Small intestine (tissue), 7 donors: Measurements from ENCODE around the gene CPXM1. TPM values are rescaled to one million over a fixed set of nuclear protein-coding genes. Genes with fewer than 3 reads are reported as not detected.

Experiments used
- DNase-seq, 2 donors: peaks; one replicate each; pipeline versions ENCODE4 v3.0.0 to v3.0.0-alpha.2; 2013
- FAIRE-seq: peaks from 2 replicates; lab custom pipeline; 2012; peaks lifted over from hg19 to GRCh38; lab: Jason Lieb, UNC
- H3K27ac ChIP-seq, 3 donors: one replicate each; pipeline ENCODE4 v1.5.1; 2013; ENCODE audit warnings: low read length in 2 of 3, mild to moderate bottlenecking in 2 of 3, control low read depth in 1 of 3, inconsistent platforms in 1 of 3, low read depth in 1 of 3, moderate library complexity in 1 of 3
- H3K27me3 ChIP-seq, 3 donors: one replicate each; pipeline ENCODE4 v1.6.1; 2013; ENCODE audit warnings: low read length in 3 of 3, inconsistent platforms in 1 of 3; ENCODE audit not compliant: control insufficient read depth in 3 of 3, insufficient read depth in 3 of 3
- H3K36me3 ChIP-seq, 3 donors: one replicate each; pipeline ENCODE4 v1.6.1; 2013; ENCODE audit warnings: low read length in 3 of 3, inconsistent platforms in 1 of 3, low read depth in 1 of 3, mild to moderate bottlenecking in 1 of 3, moderate library complexity in 1 of 3; ENCODE audit not compliant: control insufficient read depth in 3 of 3, insufficient read depth in 2 of 3
- H3K4me1 ChIP-seq, 3 donors: one replicate each; pipeline ENCODE4 v1.6.1; 2013; ENCODE audit warnings: low read length in 2 of 3, inconsistent platforms in 1 of 3, low read depth in 1 of 3, mild to moderate bottlenecking in 1 of 3, moderate library complexity in 1 of 3; ENCODE audit not compliant: control insufficient read depth in 3 of 3, insufficient read depth in 2 of 3
- H3K4me3 ChIP-seq, 3 donors: one replicate each; pipeline ENCODE4 v1.5.1; 2013; ENCODE audit warnings: low read length in 3 of 3, control low read depth in 1 of 3, inconsistent platforms in 1 of 3, low read depth in 1 of 3, mild to moderate bottlenecking in 1 of 3, moderate library complexity in 1 of 3
- H3K9me3 ChIP-seq, 2 donors: one replicate each; pipeline ENCODE4 v1.6.1; 2013; ENCODE audit warnings: low read depth in 1 of 2, low read length in 1 of 2; ENCODE audit not compliant: control insufficient read depth in 2 of 2, insufficient read depth in 1 of 2
- WGBS, 3 donors: extraction: QIAGEN DNeasy Blood & Tissue Kit; methylation state at CpG; one replicate each; pipeline ENCODE4 v1.1.7; 2013; 5-methylcytosine and 5-hydroxymethylcytosine counted together
- polyA plus RNA-seq, 4 donors: library from polyadenylated mRNA; stranded (reverse) in 3 of 4; unstranded in 1 of 4; fragments of 200-250 nt in 3 of 4; fragments of 120-200 nt in 1 of 4; gene quantifications; one replicate each; pipeline versions ENCODE4 v1.2.1 to v1.2.3, GENCODE V29; 2013
- donor health status: healthy with polysubstance abuse.
- donor health status: control.
- donor health status: control.
- donor health status: Bipolar disorder and iron deficiency.
- donor health status: healthy.

Gene CPXM1
- polyA plus RNA-seq, 4 donors = 0.54 to 13.9 (median 1.8) TPM; not detected in 1

GRCh38 chr20:2817891-2818595, 17.6 kb upstream of the CPXM1 start:
- FAIRE-seq (no peak), DNase-seq (no peak)
- no peaks in the 10 kb centered on the region for H3K4me1 ChIP-seq
- no peak overlapping the region for H3K4me3 ChIP-seq
- H3K27me3 ChIP-seq = peaks cover 6 to 37% (median 12%) of the 10 kb centered on the region in 3 donors
- H3K9me3 ChIP-seq = no peaks in the 10 kb centered on the region
- no peaks in the 10 kb centered on the region for H3K36me3 ChIP-seq
- WGBS, 3 donors = 73 to 86% (median 78%) methylated on average over 7 of the region's 7 CpGs
- H3K27ac ChIP-seq = no peak overlapping the region

- peak overlapping the region in 1 of 3 donors; percentile 4 for H3K27ac ChIP-seq
- WGBS, 3 donors = 93 to 97% (median 93%) methylated on average over 2 of the region's 2 CpGs
- no peaks in the 10 kb centered on the region for H3K36me3 ChIP-seq
- no peaks in the 10 kb centered on the region for H3K4me1 ChIP-seq
- no peaks in the 10 kb centered on the region for H3K9me3 ChIP-seq
- H3K27me3 ChIP-seq = peaks cover 6 to 37% (median 12%) of the 10 kb centered on the region in 3 donors
- H3K4me3 ChIP-seq = no peak overlapping the region
- no peak for DNase-seq
- no peak for FAIRE-seq
These were observed 16.9 kb upstream of the CPXM1 start for GRCh38 chr20:2817341-2817726.

DNA sequence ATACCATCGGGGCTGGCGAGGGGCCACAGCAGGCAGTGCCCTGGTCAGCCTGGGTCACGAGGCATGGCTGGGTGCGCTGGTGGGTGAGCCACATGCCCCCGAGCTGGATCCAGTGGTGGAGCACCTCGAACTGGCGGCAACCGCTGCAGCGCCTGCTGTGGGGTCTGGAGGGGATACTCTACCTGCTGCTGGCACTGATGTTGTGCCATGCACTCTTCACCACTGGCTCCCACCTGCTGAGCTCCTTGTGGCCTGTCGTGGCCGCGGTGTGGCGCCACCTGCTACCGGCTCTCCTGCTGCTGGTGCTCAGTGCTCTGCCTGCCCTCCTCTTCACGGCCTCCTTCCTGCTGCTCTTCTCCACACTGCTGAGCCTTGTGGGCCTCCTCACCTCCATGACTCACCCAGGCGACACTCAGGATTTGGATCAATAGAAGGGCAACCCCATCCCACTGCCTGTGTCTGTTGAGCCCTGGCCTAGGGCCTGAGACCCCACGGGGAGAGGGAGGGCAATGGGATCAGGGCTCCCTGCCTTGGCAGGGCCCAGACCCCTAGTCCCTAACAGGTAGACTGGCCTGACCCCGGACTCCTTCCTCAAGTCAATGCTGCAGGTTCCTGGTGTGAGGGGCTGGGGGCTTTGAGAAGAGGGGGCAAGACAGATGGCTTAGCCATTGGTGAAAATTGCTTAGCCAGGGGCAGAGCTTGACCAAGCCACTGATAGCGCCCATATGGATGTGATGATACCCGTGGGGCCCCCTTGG, 16.3 kb upstream of the CPXM1 start:
- Histone ChIP-seq H3K4me3 (no peak overlapping the region), H3K9me3 (no peaks in the 10 kb centered on the region), H3K36me3 (no peaks in the 10 kb centered on the region), H3K27ac (no peak overlapping the region), H3K27me3 (peaks cover 6 to 32% (median 9%) of the 10 kb centered on the region in 3 donors), H3K4me1 (no peaks in the 10 kb centered on the region)
- no peak for FAIRE-seq
- 74 to 80% (median 78%) methylated on average over 17 to 20 of the region's 20 CpGs for WGBS, 3 donors
- no peak for DNase-seq

DNA sequence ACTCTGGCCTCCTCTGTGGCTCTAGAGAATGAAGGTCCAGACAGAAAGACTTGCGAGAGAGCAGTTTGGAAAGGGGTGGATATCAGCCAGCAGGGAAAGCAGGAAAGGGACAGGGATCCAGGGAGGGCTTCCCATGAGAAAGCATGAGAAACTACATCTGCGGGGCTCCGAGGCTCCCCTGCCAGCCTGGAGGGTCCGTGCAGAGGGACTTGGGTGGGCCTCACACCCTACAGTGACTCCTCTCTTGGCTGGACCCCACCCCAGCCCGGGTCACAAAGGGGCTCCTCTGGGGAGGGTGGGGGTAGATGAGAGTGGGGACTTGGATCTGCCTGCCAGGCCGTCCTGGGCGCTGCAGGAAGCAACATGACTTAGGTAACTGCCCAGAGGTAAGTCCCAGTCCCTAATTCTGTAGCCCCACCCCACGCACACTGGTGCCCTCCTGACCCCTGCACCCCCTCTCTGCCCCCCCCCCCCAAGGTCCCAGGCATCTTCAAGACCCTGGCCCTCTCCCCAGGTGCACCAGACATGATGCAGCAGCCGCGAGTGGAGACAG, 15.7 kb upstream of the CPXM1 start, which contains the start of gene TMEM239:
Gene TMEM239, plus strand, starts transcription at position 335 of the 553 bp plus-strand sequence. Its CDS starts 191 bp downstream, at position 526.
- DNase-seq = no peak
- peaks cover 6 to 26% (median 8%) of the 10 kb centered on the region in 3 donors for H3K27me3 ChIP-seq

GRCh38 chr20:2815242-2815900, 14.9 kb upstream of the CPXM1 start:
- no peak for DNase-seq
- WGBS, 3 donors = 82 to 92% (median 87%) methylated on average over 7 to 8 of the region's 8 CpGs

More for the DNA sequence above, 15.7 kb upstream of the CPXM1 start, which contains the start of gene TMEM239:
- Histone ChIP-seq H3K36me3 (no peaks in the 10 kb centered on the region), H3K4me3 (no peak within 1 kb of the TSS), H3K27ac (peak within 1 kb of the TSS in 1 of 3 donors; percentile 24), H3K9me3 (no peaks in the 10 kb centered on the region), H3K4me1 (no peaks in the 10 kb centered on the region)
- FAIRE-seq = no peak
- 67 to 82% (median 69%) methylated on average over 10 of the region's 10 CpGs for WGBS, 3 donors

DNA sequence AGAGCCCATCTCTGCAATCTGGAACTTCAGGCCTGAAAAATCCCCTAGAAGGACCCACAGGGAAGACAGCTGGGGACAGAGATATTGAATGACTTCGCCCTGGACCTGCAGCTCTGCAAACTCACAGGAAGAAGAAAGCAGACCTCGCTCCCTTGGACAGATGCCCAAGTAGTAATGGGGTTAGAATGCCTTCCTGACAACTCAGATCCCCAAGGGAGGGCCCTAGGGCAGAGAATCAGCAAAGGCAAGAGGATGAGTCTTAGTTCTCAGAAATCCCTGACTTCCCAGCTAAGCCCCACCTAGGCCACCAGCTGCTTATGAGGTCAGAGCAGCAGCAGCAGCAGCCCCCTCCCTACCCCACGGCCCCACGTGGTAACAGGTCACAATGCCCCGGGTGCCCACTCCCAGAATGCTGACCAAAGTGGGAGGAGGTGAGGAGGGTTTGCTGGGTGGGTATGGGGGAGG, 14.2 kb upstream of the CPXM1 start, which contains the start of gene C20orf141:
Gene C20orf141, plus strand, starts transcription at position 401 of the 465 bp plus-strand sequence. CDS start 198 bp downstream, outside the sequence.
- Histone ChIP-seq H3K27ac (peak within 1 kb of the TSS in 1 of 3 donors; percentile 24), H3K9me3 (no peaks in the 10 kb centered on the region), H3K4me1 (no peaks in the 10 kb centered on the region), H3K27me3 (peaks cover 0 to 13% (median 0%) of the 10 kb centered on the region in 3 donors), H3K4me3 (no peak within 1 kb of the TSS), H3K36me3 (no peaks in the 10 kb centered on the region)
- DNase-seq (no peak), FAIRE-seq (no peak)
- 30 to 39% (median 32%) methylated on average over 5 of the region's 5 CpGs for WGBS, 3 donors

More at GRCh38 chr20:2815242-2815900, 14.9 kb upstream of the CPXM1 start:
- Histone ChIP-seq H3K27me3 (peaks cover under 1 to 19% (median 2%) of the 10 kb centered on the region in 3 donors), H3K4me3 (no peak overlapping the region), H3K4me1 (no peaks in the 10 kb centered on the region), H3K27ac (no peak overlapping the region), H3K9me3 (no peaks in the 10 kb centered on the region), H3K36me3 (no peaks in the 10 kb centered on the region)
- no peak for FAIRE-seq

DNA sequence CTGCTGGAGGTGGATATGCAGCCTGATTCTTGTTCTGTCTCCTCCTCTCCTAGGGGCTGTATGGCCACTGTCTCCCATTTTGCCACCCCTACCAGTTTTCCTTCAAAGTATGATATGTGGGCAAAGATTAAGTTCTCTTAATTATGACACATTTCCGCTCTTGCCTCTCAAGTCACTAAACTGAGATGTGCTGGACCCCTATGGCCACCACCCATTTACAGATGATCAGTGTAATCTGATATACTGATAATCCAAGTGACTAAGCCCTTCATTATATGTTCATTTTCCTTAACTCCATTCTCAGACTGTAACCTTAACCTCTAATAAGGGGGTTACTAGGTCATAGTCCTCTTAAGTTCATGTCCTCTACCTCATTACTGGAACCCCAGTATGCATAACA, 13.6 kb upstream of the CPXM1 start:
- Histone ChIP-seq H3K9me3 (no peaks in the 10 kb centered on the region), H3K36me3 (no peaks in the 10 kb centered on the region), H3K4me3 (no peak overlapping the region), H3K27me3 (peaks cover 0 to 13% (median 0%) of the 10 kb centered on the region in 3 donors), H3K27ac (no peak overlapping the region), H3K4me1 (no peaks in the 10 kb centered on the region)
- 100% methylated on average over 1 of the region's 1 CpG for WGBS, 3 donors
- no peak for DNase-seq
- no peak for FAIRE-seq
